K562 (cell line): ENCODE results near the gene ATP6V1F. TPM values are rescaled to one million over a fixed set of nuclear protein-coding genes. Genes with fewer than 3 reads are reported as not detected.
A peak's percentile ranks its signal among the peaks of the same experiment; 100 is the strongest.

ENCODE experiments used
- FOXK2 ChIP-seq, 2 experiments: fragments of 450-650 bp; IDR thresholded peaks in 1 of 2; conservative IDR thresholded peaks in 1 of 2; 2 replicates each; pipeline ENCODE4 v1.6.1; 2016; ENCODE audit warnings: low read depth in 2 of 2, mild to moderate bottlenecking in 1 of 2
- FOXP4 ChIP-seq: sonication (generic); formaldehyde crosslinking; IDR thresholded peaks from 2 replicates; pipeline ENCODE4 v1.8.0; 2022; ENCODE audit warnings: mild to moderate bottlenecking, missing genetic modification reagents, borderline replicate concordance
- HDGF ChIP-seq: fragments of 450-650 bp; IDR thresholded peaks from 2 replicates; pipeline ENCODE4 v1.6.1; 2016
- MNT ChIP-seq, 2 experiments: fragments of 450-650 bp; conservative IDR thresholded peaks; 2 replicates each; pipeline ENCODE4 v1.6.1; 2017; ENCODE audit warnings: mild to moderate bottlenecking in 2 of 2, moderate library complexity in 2 of 2
- MTA2 ChIP-seq: fragments of 450-650 bp; IDR thresholded peaks from 2 replicates; pipeline ENCODE4 v1.6.1; 2016; ENCODE audit warnings: low read depth
- NUFIP1 ChIP-seq: fragments of 450-650 bp; IDR thresholded peaks from 2 replicates; pipeline ENCODE4 v1.6.1; 2018; ENCODE audit not compliant: partially characterized antibody
- XRCC5 ChIP-seq: fragments of 200-400 bp; formaldehyde crosslinking; IDR thresholded peaks from 2 replicates; pipeline ENCODE4 v1.6.1; 2017; ENCODE audit warnings: low read depth, mild to moderate bottlenecking, low read length
- ZNF175 ChIP-seq: fragments of 200-800 bp; sonication (Bioruptor generic); IDR thresholded peaks from 2 replicates; pipeline ENCODE4 v1.6.1; 2016; ENCODE audit warnings: low read depth, mild to moderate bottlenecking, missing genetic modification characterization, missing compliant biosample characterization
- ZNF57 ChIP-seq: fragments of 450-650 bp; formaldehyde crosslinking; IDR thresholded peaks from 2 replicates; pipeline ENCODE4 v1.4.0; 2020; ENCODE audit warnings: mild to moderate bottlenecking, moderate library complexity
- polyA plus RNA-seq, 8 experiments: library from polyadenylated mRNA; depleted of rRNA in 4 of 8; stranded (reverse) in 5 of 8; unstranded in 3 of 8; fragments of >200 nt; fragmentation: Nextera tagmentation in 2 of 8; fragmentation: Illumina TruSeq in 1 of 8; extraction: Ambion mirVana in 2 of 8; extraction: Trizol in 1 of 8; gene quantifications; 2 replicates each; pipeline versions ENCODE4 v1.2.1 to v1.2.3, GENCODE V29; 2011 to 2014; ENCODE audit warnings: inconsistent platforms in 1 of 8, missing spikeins in 1 of 8
- total RNA-seq, 7 experiments: library from RNA; depleted of rRNA in 6 of 7; stranded (reverse); fragments of >200 nt in 6 of 7; fragmentation: Illumina TruSeq in 2 of 7; extraction: Trizol in 2 of 7; gene quantifications; 2 replicates each; pipeline versions ENCODE4 v1.2.1 to v1.2.3, GENCODE V29; 2011 to 2021; ENCODE audit warnings: low replicate concordance in 1 of 7
- TF ChIP-seq, protein P1 (sequence below): IDR thresholded peaks from 3 replicates; pipeline ENCODE4 v1.6.1; 2011; ENCODE audit warnings: borderline replicate concordance, mild to moderate bottlenecking; ENCODE audit not compliant: insufficient read length, insufficient read depth
- TF ChIP-seq, protein P2 (sequence below): sonication (generic); formaldehyde crosslinking; IDR thresholded peaks from 2 replicates; pipeline ENCODE4 v1.8.0; 2022; ENCODE audit warnings: mild to moderate bottlenecking, low read depth, missing genetic modification reagents
- TF ChIP-seq, protein P3 (sequence below): fragments of 450-650 bp; conservative IDR thresholded peaks from 2 replicates; pipeline ENCODE4 v1.6.1; 2016; ENCODE audit warnings: missing genetic modification characterization, low read depth, mild to moderate bottlenecking, control low read depth, missing compliant biosample characterization
- TF ChIP-seq, protein P4 (sequence below): fragments of 200-400 bp; formaldehyde crosslinking; IDR thresholded peaks from 2 replicates; pipeline ENCODE4 v1.6.1; 2017; ENCODE audit warnings: mild to moderate bottlenecking, low read depth, low read length, moderate library complexity
- TF ChIP-seq, protein P5 (sequence below): fragments of 450-650 bp; formaldehyde crosslinking; IDR thresholded peaks from 2 replicates; pipeline ENCODE4 v1.4.0; 2020; ENCODE audit warnings: mild to moderate bottlenecking, moderate library complexity

Gene ATP6V1F
- total and polyA plus RNA-seq, 9 of the 15 experiments (the other 6 are each of a cell fraction or from before 2014, with no cell fraction given) = 206 to 1,123 (median 542) TPM

DNA sequence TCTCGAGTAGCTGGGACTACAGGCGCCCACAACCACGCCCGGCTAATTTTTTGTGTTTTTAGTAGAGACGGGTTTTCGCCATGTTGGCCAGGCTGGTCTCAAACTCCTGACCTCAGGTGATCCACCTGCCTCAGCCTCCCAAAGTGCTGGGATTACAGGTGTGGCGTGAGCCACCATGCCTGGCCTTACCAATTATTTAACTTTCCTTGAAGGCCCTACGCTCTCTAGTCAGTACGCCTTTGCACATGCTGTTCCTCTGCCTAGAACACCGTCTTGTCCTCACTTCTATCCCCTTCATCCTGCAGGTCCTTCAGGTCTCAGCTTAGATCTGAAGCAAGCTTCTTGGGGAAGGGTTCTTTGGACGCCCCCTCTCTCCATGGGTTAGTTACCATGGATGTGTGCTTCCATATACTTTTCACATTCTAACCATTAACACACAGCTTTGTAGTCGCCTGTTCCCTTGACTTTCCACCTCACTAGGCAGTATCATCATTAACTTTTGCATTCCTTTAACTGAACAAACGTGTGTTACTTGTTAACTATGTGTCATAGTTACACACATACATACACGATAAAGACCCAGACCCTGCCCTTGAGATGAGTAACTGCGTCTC is 592 bp upstream of the ATP6V1F start (continued):
- TF ChIP-seq, protein P1, sequence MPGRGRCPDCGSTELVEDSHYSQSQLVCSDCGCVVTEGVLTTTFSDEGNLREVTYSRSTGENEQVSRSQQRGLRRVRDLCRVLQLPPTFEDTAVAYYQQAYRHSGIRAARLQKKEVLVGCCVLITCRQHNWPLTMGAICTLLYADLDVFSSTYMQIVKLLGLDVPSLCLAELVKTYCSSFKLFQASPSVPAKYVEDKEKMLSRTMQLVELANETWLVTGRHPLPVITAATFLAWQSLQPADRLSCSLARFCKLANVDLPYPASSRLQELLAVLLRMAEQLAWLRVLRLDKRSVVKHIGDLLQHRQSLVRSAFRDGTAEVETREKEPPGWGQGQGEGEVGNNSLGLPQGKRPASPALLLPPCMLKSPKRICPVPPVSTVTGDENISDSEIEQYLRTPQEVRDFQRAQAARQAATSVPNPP = no peak
- TF ChIP-seq FOXK2 (conservative IDR thresholded peaks at IDR 0.05 in 1 of 2, IDR thresholded peaks at IDR 0.05 in 1 of 2; ENCODE audit: low read depth in 2 of 2) (no peak), MNT (conservative IDR thresholded peaks at IDR 0.05) (no peak), FOXP4 (CRISPR knock-in tag) (0 out of 2 replicates have a peak, but pooled peaks have one; percentile 45), ZNF57 (CRISPR knock-in tag) (no peak), ZNF175 (CRISPR knock-in tag) (no peak), NUFIP1 (no peak), XRCC5 (no peak), MTA2 (no peak), HDGF (peak; percentile 86)
- TF ChIP-seq, protein P2, sequence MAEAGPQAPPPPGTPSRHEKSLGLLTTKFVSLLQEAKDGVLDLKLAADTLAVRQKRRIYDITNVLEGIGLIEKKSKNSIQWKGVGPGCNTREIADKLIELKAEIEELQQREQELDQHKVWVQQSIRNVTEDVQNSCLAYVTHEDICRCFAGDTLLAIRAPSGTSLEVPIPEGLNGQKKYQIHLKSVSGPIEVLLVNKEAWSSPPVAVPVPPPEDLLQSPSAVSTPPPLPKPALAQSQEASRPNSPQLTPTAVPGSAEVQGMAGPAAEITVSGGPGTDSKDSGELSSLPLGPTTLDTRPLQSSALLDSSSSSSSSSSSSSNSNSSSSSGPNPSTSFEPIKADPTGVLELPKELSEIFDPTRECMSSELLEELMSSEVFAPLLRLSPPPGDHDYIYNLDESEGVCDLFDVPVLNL (CRISPR knock-in tag) = peak; percentile 60; the same call in 1 of the 2 replicates
- TF ChIP-seq, protein P3, sequence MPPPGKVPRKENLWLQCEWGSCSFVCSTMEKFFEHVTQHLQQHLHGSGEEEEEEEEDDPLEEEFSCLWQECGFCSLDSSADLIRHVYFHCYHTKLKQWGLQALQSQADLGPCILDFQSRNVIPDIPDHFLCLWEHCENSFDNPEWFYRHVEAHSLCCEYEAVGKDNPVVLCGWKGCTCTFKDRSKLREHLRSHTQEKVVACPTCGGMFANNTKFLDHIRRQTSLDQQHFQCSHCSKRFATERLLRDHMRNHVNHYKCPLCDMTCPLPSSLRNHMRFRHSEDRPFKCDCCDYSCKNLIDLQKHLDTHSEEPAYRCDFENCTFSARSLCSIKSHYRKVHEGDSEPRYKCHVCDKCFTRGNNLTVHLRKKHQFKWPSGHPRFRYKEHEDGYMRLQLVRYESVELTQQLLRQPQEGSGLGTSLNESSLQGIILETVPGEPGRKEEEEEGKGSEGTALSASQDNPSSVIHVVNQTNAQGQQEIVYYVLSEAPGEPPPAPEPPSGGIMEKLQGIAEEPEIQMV = peak; percentile 64; the same call in 1 of the 2 replicates
- TF ChIP-seq, protein P4, sequence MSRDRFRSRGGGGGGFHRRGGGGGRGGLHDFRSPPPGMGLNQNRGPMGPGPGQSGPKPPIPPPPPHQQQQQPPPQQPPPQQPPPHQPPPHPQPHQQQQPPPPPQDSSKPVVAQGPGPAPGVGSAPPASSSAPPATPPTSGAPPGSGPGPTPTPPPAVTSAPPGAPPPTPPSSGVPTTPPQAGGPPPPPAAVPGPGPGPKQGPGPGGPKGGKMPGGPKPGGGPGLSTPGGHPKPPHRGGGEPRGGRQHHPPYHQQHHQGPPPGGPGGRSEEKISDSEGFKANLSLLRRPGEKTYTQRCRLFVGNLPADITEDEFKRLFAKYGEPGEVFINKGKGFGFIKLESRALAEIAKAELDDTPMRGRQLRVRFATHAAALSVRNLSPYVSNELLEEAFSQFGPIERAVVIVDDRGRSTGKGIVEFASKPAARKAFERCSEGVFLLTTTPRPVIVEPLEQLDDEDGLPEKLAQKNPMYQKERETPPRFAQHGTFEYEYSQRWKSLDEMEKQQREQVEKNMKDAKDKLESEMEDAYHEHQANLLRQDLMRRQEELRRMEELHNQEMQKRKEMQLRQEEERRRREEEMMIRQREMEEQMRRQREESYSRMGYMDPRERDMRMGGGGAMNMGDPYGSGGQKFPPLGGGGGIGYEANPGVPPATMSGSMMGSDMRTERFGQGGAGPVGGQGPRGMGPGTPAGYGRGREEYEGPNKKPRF = no peak
- TF ChIP-seq, protein P5, sequence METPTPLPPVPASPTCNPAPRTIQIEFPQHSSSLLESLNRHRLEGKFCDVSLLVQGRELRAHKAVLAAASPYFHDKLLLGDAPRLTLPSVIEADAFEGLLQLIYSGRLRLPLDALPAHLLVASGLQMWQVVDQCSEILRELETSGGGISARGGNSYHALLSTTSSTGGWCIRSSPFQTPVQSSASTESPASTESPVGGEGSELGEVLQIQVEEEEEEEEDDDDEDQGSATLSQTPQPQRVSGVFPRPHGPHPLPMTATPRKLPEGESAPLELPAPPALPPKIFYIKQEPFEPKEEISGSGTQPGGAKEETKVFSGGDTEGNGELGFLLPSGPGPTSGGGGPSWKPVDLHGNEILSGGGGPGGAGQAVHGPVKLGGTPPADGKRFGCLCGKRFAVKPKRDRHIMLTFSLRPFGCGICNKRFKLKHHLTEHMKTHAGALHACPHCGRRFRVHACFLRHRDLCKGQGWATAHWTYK = peak; percentile 80; the same call in 1 of the 2 replicates
